HG03103 (cell line): ENCODE results near the gene DAB1.
"Not testable (repeated sequence)": the region's sequence is repeated elsewhere in the genome, so short reads cannot be mapped to it uniquely, and the experiment has no call there.

ENCODE experiments used
- ATAC-seq: cut with Tn5 transposase; IDR thresholded peaks from one replicate; pipeline ENCODE4 v1.9.1; 2021; ENCODE audit warnings: low read depth; ENCODE audit not compliant: unreplicated experiment

Gene DAB1

DNA sequence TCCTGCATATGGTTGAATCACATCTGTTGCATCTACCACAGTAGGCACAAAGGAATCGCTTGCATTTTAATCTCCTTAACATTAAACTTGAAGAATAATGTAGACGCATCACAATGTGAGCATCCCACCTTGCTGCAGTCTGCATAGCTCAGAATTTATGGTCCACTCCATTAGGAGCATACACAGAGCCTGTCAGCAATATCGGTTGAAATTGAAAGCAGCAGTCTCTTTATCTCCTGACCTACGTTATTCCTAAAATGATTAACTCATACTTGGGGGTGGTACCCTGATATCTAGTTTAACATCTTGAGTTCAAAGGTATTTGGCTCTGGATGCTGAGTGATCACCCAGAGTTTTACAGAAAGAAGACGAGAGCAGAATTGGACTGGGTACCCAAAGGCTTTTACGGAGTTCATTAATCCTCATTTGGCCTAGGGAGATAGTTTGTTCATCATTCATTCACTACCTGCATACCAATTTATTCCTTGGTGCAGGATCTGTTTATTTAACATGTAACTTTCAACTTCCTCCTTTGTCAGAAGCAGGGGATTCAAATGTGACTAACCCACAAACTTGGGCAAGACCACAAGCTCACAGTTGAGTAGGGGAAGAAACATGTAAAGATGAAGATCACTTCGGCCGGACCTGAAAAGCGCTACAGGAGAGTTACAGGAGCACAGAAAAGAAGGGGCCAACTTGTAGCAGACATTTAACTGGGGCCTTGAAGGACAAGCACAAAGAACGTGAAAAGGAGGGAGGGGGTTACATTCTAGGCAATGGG, 187.9 kb downstream of the DAB1 start:
- ATAC-seq: no peak

DNA sequence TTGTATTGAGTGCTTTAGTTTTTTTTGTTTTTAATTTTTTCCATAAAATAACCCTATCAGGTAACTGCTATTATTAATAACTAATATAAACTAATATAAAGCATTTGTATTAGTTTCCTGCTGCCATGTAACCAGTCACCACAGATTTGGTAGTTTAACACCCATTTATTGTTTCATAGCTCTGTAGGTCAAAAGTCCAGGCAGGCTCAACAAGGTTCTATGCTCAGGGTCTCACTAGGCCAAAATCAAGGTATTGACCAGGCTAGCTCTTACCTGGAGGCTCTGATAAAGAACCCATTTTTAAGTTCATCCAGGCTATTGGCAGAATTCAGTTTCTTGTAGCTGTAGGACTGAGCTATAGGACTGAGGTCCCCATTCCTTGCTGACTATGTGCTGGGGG, 189.4 kb downstream of the DAB1 start:
- ATAC-seq: no peak

DNA sequence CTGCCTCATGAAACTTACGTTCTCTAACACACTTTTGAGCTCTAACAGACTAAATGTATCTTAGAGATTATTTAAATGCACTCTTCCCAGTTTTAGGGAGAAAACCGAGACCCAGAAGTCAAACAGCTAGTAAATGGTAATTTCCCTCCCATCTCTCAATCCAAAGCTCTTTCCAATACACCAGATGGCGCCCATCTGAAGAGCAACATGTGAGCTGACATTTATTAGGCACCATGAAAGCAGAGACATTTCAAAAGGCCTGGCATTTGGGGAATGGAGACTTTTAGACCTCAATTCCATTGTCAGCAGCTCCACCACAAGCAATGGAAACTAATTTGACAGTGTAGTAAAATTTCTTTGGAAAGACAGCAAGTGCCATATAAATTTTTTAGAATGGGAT, 191.4 kb downstream of the DAB1 start:
- no peak for ATAC-seq

DNA sequence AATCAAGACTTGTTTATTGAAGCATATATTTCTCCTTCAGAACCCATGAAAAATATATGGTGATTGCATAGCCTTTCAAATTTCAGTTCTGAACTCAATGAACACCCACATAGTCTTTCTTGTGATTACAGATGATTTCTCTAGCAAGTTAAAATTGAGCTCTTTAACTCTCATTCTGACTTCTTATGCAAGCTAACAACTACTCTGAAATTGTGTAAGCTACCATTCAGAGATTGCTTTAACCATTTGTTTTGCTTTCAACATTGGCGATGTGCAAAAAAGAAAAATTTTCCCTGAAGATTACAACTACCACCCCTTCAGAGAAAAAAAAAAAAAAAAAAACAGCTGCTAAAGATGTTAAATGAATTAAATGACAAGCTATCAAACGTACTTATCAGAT, 193.9 kb downstream of the DAB1 start:
- no peak for ATAC-seq

DNA sequence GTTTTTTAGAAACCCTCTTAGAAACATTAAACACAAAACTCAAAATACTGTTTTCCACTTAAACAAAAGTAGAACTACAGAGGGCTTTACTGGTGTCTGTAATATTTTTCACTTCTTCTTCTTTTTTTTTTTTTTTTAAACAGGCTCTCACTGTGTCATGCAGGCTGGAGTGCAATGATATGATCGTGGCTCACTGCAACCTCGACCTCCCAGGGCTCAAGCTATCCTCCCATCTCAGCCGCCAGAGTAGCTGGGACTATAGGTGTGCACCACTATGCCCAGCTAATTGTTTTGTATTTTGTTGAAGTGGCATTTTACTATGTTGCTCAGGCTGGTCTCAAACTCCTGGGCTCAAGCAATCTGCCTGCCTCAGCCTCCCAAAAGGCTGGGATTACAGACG, 194.8 kb downstream of the DAB1 start:
- no peak for ATAC-seq

DNA sequence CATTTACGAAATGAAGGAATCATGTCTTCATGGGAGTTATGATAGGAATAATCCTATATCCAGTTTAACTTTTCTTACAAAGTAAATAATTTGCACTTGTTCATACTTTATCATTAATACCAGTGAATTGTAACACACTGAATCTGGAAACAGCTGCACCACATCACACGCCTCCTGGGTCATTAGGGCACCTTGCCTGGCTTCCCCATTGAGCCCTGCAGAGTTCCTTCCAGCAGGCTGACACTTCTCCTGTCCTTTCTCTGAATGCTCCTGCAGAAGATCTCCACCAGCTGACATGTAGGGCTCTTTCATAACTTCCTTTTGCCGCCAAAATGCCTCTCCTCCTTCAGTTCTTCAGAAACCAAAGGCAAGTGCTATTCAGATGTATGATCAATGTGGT, 201.1 kb downstream of the DAB1 start:
- ATAC-seq: no peak

DNA sequence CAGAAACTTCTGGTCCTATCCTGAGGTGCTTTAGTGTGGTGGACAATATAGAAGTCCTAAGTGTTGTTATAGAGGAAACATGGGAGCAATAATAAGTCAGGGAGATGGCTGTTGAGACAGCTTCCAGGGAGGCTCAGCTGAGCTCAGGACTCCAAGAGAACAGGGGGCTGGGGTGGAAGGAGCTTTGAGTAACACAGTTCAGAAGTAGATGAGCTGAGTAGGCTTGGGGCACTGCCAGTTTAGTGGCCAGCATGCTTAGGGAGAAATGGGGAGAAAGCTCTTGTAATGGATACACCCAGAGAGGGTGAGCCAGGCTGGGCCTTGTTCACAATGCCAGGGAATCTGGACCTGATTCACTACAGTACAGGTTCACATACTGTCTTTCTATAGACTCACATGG, 201.6 kb downstream of the DAB1 start:
- ATAC-seq: no peak

DNA sequence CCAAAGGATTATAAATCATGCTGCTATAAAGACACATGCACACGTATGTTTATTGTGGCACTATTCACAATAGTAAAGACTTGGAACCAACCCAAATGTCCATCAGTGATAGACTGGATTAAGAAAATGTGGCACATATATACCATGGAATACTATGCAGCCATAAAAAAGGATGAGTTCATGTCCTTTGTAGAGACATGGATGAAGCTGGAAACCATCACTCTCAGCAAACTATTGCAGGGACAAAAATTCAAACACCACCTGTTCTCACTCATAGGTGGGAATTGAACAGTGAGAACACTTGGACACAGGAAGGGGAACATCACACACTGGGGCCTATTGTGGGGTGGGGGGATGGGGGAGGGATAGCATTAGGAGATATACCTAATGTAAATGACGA, 203.0 kb downstream of the DAB1 start:
- ATAC-seq: not testable (repeated sequence)

DNA sequence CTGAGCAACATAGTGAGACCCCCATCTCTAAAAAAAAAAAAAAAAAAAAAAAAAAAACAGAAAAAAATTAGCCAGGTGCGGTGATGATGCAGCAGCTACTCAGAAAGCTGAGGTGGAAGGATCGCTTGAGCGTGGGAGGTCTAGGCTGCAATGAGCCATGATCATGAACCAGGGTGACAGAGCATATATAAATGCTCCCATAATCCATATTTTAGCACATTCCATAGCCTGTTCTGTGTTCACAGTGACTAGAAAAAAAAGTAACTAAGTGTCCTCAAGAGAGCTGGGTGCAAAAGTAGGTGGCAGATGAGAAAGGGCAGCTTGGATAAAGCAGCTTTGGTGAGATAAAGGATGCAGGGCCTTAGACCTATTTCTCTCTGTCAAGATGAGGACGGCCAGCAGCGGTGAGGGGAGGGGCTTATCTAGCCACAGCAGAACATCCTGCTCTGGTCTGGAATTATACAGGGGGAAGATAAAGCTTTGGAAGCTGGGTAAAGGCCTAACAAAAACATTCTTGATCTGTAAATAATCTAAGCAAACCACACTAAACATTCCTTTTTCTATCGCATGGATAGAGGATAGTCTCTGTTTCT, 205.3 kb downstream of the DAB1 start:
- no peak for ATAC-seq

DNA sequence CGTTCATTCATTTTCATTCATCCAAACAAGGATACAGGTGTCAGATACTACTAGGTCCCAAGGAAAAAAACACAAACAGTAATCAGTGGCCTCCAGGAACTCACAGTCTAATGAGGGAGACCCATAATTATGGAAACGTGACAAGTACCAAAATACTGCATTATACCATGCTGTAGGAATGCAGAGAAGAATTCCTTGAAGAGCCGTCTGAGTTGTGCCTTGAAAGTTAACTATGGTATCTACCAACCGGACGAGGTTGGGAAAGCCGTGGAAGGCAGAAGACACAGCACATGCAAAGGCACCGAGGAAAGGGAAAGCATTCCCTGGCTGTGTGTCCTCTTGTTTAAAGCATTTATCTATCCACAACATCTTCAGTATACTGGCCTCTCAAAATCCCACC, 206.0 kb downstream of the DAB1 start:
- ATAC-seq: no peak

DNA sequence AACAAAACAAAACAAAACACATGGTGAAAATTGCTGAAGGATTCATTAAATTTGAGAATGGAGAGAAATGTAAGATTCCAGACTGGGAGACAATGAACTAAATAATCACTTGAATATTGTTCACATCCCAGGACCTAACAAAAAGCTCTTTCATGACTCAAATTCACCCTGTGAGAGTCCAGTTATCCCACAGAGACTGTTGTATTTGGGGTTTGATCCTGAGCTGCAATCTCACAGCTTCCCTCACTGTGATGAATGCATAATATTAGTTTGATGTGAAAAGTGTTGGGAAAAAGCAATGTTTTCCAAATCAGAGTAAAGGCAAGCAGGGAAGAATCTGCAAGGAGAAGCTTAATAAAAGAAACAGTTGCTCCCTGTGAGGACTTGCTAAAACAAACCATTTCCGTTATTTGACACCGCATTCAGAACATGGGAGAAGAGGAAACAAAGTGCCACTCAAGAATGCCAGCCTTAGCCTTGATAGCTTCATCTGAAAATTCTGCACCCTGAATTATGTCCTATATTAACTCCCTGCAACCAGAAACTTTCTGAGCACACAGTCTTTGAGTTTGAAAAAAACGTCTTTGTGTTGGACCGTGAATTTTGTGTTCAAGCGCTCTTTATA, 208.8 kb downstream of the DAB1 start:
- no peak for ATAC-seq

DNA sequence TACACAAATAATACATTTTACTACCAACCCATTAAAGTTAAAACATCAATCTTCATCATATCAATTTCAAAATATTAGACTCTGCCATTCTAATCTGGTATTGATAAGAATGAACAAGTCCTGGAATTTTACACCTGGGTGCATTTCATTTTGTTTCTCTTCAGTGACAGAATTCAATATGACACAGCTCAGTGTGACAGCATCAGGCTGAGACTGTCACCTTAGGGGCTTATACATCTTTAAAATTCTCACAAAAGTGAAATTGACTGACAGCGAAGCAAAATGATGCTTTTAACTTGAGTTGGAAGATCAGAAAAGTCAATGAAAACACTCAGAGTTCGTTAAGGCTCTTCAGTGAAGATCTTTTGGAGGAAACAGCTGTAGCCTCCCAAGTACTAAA, 213.0 kb downstream of the DAB1 start:
- ATAC-seq: no peak

DNA sequence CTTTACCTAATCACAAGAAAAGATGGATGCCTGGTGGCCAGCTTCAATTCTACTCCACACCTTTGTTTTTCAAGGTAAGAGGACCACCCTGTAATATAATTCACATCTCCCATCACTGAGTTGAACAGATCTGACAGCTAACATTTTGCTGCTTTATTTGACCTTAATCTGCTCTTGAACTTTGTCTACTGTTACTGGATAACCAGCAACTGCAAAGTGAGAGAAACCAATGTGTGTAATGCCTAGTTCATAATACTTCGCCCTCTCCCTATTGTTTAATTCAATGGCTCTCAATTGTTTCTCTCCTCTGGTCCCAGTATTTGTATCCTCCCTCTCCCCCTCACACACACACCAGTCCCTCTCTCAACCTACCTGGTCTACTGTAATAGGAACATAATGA, 214.4 kb downstream of the DAB1 start:
- ATAC-seq: no peak

DNA sequence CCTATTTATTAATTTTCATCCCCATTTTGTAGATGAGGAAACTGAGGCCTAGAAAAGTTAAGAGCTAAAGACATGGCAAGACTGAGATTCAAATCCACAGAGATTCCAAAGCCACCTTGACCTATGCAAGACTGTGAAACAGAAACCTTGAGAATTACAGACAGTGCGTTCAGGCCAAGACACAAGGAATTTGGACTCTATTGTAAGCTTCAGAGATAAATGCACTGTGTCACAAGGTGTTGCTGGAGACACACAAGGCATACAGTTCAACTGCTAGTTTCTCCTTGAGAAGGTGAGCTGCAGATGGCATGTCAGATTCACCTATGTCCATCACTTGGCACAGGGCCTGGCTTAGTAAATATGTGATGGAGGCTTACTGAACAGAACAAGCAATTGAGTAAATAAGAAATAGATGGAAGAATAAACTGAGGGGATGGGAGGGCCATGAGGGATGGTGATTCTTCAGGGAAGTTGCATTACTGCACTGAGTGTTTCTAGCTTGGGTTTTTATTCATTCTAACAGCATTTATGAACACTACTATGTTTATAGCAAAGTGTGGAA, 215.0 kb downstream of the DAB1 start:
- ATAC-seq: no peak

DNA sequence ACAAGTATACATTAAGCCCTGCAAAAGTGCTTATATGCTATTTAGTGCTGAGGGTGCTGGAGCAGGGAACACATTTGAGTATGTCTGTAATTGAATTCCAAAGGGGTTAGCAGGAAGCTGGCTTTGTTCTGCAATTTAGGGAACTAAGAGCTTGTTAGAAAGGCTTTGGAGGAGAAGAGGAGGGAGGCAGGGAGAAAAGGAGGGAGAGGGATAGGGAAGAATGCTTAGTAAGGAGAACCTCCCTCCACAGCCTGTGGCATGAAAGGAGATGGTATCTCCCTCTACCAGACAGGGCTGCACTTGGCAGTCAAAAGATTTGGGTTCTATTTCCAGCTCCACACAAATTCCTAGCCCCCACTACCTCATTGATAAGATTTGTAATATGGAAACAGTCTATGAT, 217.8 kb downstream of the DAB1 start:
- ATAC-seq: no peak

DNA sequence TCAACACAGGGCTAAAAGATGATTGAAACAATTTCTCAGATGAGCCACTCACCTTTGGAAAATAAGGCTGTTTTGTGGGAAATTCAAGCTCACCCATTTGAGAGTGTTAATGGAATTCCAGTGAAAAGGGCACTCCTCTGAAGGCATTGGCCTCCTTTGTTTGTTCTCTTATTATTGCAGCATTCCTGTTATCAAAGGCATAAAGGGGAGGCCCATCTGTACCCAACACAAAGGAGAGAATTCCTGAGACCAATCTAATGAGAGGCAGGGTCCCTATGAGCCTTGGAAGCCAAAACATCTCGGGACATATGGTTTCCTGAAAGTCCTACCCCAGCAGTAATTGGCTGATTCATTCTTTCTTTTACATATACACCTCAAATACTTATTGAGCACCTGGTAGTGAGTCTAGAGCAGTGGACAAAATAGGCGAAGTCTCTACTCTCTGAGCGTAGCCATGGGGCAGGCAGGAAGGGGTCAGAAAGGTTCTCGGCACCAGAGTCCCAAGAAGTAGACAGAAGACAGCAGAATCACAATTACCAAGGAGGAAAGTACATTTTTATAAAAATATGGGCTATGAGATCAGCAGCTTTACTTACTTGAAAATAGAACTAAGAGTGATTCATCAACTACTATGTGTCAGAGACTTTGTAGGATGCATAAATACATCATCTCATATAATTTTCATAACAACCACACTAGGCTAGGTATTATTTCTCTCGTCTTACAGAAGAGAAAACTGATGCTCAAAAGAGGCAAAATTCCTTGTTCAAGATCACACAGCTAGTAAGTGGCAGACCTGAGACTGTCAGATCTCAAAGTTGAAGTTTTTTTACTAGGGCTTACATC, 218.7 kb downstream of the DAB1 start:
- no peak for ATAC-seq

DNA sequence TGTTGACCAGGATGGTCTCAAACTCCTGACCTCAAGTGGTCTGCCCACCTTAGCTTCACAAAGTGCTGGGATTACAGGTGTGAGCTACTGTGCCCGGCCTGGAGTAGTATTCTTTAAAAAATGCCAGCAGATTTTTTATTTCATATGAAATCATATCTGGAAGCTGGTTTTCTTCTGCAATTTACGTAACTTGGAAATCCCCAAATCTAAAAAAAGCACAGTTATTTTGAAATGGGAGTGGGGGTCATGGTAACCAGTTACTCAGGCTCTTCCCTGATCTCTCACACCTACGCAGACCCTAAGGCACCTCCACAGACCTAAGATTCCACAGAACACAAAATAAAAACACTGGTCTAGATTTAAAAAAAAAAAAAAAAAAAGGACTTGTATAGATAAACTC, 219.8 kb downstream of the DAB1 start:
- ATAC-seq: no peak

DNA sequence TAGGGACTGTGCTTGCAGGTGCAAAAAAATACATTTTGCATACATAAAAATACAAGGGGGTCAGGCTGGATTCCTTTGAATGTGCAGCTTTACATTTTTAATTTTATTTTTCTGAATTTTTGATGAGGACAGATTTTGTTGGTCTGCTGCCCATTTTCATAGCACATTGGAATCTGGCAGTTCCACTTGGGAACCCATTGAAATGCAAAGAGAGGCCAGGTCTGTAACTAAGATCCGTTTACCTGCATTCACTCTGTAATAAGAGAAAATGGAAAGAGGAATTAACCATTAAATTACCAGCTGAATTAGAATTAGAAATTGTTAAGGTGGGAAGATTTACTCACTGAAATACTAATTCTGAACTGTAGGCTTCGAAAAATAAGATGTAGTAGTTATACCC, 221.6 kb downstream of the DAB1 start:
- no peak for ATAC-seq

DNA sequence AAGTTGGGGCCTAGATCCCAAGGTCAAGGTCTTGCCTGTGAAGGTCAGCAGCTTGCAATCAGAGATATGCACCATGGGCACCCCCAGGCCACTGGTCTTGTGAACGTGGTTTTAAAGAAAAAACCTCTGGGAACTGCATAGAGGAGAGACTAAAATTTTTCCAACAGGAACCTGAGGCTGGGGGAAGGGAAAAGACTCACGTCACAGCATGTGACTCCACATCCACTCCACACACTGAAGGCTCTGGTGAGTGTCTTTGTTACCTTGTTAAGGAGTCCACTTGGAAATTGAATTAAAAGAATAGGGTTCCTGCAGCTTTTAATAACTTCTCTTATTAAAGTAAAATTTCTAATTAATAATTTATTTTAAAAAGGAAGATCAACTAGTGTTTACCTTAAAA, 224.9 kb downstream of the DAB1 start:
- ATAC-seq: no peak

DNA sequence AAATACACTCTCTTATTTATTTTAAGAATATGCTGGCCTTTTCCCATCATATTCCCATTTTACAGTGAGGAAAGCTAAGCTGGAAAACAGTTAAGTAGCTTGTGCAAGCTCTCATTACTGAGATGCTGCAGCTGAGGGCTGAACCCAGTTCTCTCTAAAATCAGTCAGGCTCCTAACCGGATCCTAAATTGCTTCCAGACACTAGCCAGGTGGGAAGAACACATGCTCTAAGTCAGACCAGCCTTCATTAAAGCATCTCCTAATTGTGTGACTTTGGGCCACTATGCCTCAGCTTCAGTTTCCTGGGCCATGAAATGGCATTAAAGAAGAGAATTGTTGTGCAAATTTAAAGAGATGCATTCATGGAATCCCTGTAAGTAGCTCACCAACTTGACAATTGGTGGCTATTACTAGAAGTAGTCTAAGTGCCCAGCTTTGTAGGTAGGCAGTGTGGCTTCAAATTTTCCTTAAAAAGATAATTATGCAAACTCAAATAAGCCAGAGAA, 228.4 kb downstream of the DAB1 start:
- ATAC-seq: no peak

DNA sequence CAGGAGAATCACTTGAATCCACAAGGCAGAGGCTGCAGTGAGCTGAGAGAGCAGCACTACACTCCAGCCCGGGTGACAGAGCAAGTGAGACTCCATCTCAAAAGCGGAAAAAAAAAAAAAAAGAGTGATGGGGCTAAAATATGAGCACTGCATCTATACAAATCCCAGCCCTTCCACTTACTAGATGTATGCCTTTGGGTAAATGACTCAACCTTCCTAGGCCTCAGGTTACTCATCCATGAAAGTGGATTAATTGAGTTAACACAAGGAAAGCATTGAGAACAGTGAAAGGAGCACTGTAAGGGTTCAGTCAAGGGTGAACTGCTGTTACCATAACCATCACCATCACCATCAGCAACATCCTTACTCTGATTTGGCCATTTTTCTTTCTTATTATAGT, 231.6 kb downstream of the DAB1 start:
- no peak for ATAC-seq
